Measurements from ENCODE around the gene FCN1.

GRCh38 chr9:134885001-134885678, 32.6 kb downstream of the FCN1 start:
- TF ChIP-seq CTCF (optimal IDR thresholded peaks at IDR 0.05 in 1 of 3, IDR thresholded peaks at IDR 0.05 in 1 of 3, conservative IDR thresholded peaks at IDR 0.05 in 1 of 3; ENCODE audit: extremely low read depth in 1 of 3, insufficient read depth in 2 of 3, low read length in 3 of 3) (no peak), EZH2 (IDR thresholded peaks at IDR 0.05; ENCODE audit: low read length) (no peak)

Data from keratinocyte (primary cell).